Measurements from ENCODE around the gene NEU4. TPM values are rescaled to one million over a fixed set of nuclear protein-coding genes. Genes with fewer than 3 reads are reported as not detected.

Gene NEU4
- total RNA-seq (2022; extraction: Qiagen RNA extraction), result 0.10 to 0.42 TPM (median 0.21 TPM) in 5 replicates

GRCh38 chr2:241808721-241809382 is at the start of gene NEU4:
Gene NEU4, plus strand, starts transcription at chr2:241809193. Its CDS starts 5,292 bp downstream, at chr2:241814485.

GRCh38 chr2:241776336-241777169 is 32.4 kb upstream of the NEU4 start, which contains the start of gene GAL3ST2:
Gene GAL3ST2, plus strand, starts transcription at chr2:241776822. Its CDS starts 134 bp downstream, at chr2:241776956.

GRCh38 chr2:241858206-241859016 is 49.4 kb downstream of the NEU4 start, which contains the start of gene PDCD1:
Gene PDCD1, minus strand, starts transcription at chr2:241858894. Its CDS starts 56 bp downstream, at chr2:241858838.

Other genes with a start within 250 kb of the NEU4 start
- gene THAP4, start 172.0 kb upstream of the NEU4 start, total RNA-seq (2022; extraction: Qiagen RNA extraction), result 62.2 to 78.3 TPM (median 76.9 TPM) in 5 replicates
- gene ATG4B, start 171.5 kb upstream of the NEU4 start, total RNA-seq (2022; extraction: Qiagen RNA extraction), result 42.2 to 69.2 TPM (median 53.1 TPM) in 5 replicates
- gene DTYMK, start 122.4 kb upstream of the NEU4 start, total RNA-seq (2022; extraction: Qiagen RNA extraction), result 124 to 147 TPM (median 138 TPM) in 5 replicates
- gene ING5, start 107.2 kb upstream of the NEU4 start, total RNA-seq (2022; extraction: Qiagen RNA extraction), result 19.9 to 24.7 TPM (median 23.5 TPM) in 5 replicates
- gene D2HGDH, start 74.6 kb upstream of the NEU4 start, total RNA-seq (2022; extraction: Qiagen RNA extraction), result 6.5 to 10.6 TPM (median 8.6 TPM) in 5 replicates
- 0.15 to 0.42 TPM (median 0.25 TPM) in 5 replicates for gene GAL3ST2, start 32.4 kb upstream of the NEU4 start, total RNA-seq (2022; extraction: Qiagen RNA extraction)
- not detected in 5 replicates for gene PDCD1, start 49.7 kb downstream of the NEU4 start, total RNA-seq (2022; extraction: Qiagen RNA extraction)
- not detected in 5 replicates for gene RTP5, start 60.5 kb downstream of the NEU4 start, total RNA-seq (2022; extraction: Qiagen RNA extraction)

Measured in A549 treated with Mapracorat at 1 μM for 4 hours (cell line).